NCI-H2196 treated with DMSO at 0.1 percent for 48 hours (cell line): ENCODE measurements around the gene DEGS2.
"Not testable (repeated sequence)": the region's sequence is repeated elsewhere in the genome, so short reads cannot be mapped to it uniquely, and the experiment has no call there.

Experiments used
- DNase-seq: peaks from one replicate; lab custom pipeline; 2025; ENCODE audit not compliant: unreplicated experiment; lab: John Stamatoyannopoulos, UW

Gene DEGS2

GRCh38 chr14:100159094-100159864 lies at the start of gene DEGS2:
DEGS2 (minus strand) TSS chr14:100159645; CDS start chr14:100159587, 58 bp downstream.
- DNase-seq, result peak; percentile 16

- not testable (repeated sequence) for DNase-seq
These were observed 48.7 kb upstream of the DEGS2 start for GRCh38 chr14:100208136-100208535.

GRCh38 chr14:100207588-100207987 lies 48.1 kb upstream of the DEGS2 start:
- not testable (repeated sequence) for DNase-seq

- not testable (repeated sequence) for DNase-seq
These were observed 45.4 kb upstream of the DEGS2 start for GRCh38 chr14:100204835-100205167.

- DNase-seq, result no peak
These were observed 44.8 kb upstream of the DEGS2 start for GRCh38 chr14:100203962-100204834.

- no peak for DNase-seq
These were observed 43.7 kb upstream of the DEGS2 start for GRCh38 chr14:100203146-100203545.

DNA sequence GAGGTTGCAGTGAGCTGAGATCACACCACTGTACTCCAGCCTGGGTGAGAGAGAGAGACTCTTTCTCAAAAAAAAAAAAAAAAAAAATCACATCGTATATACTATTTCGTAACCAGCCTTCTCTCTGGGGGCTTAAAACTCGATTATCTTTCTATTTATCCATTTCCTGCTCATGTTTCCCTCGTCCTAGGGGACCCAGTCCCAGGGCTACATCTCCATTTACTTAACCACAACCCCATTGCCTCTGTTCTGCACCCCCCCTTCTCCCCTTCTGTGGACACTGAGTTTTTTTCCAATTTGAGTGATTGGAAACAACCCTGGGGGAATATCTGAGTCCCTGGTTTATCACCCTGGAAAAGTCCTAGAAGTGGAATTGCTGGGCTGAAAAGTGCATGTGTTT lies 43.3 kb upstream of the DEGS2 start:
- no peak for DNase-seq

DNA sequence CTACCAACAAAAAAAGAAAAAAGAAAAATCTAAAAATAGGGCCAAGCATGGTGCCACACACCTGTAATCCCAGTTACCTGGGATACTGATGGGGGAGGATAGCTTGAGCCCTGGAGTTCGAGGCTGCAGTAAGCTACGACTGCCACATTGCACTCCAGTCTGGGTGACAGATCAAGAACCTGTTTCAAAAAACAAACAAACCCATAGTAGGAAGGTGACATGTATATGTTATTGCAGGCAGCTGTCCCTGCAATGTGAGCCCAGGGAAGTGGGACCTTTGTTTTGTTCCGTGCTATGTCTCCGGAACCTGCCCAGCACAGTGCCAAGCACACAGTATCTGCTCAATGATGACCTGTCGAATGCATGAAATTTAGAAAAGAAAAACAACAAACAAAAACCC lies 42.3 kb upstream of the DEGS2 start:
- no peak for DNase-seq

DNA sequence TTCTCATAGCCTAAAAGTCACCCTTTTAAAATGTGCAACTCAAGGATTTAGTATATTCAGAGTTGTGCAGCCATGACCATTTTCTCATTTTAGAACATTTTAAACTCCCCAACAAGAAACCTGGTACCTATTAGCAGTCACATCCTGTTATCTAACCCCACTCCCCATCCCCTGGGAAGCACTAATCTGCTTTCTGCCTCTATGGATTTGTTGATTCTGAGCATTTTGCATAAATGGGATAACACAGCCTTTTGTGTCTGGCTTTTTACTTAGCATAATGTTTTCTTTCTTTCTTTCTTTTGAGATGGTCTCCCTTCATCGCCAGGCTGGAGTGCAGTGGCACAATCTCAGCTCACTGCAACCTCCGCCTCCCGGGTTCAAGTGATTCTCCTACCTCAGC lies 40.9 kb upstream of the DEGS2 start:
- no peak for DNase-seq

- no peak for DNase-seq
These were observed 39.9 kb upstream of the DEGS2 start for GRCh38 chr14:100199240-100199860.

- DNase-seq, result no peak
These were observed 34.2 kb upstream of the DEGS2 start for GRCh38 chr14:100193417-100194357.

GRCh38 chr14:100192672-100193416 lies 33.4 kb upstream of the DEGS2 start:
- peak; percentile 88 for DNase-seq

- no peak for DNase-seq
These were observed 32.8 kb upstream of the DEGS2 start for GRCh38 chr14:100192250-100192671.

DNA sequence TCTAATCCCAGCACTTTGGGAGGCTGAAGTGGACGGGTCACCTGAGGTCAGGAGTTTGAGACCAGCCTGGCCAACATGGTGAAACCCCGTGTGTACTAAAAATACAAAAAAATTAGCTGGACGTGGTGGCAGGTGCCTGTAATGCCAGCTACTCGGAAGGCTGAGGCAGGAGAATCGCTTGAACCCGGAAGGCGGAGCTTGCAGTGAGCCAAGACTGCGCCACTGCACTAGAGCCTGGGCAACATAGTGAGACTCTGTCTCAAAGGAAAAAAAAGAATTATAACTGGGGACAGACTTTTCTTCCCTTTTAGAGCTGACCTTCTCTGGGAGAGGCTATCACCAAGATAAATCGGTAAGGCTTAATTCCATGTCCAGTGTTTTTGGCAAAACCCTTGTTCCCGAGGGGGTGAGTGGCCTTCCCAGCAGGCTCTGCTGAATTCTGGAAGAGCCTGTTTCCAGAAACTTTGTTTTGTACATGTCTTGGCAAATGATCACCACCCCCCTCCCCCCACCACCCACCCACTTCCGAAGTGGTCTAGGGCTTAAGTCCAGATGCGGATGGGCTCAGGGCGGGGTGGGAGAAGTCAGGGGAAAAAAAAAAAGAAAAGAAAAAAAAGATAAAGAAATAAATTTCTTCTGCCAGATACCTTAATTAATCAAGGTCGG lies 32.3 kb upstream of the DEGS2 start:
- DNase-seq, result no peak

DNA sequence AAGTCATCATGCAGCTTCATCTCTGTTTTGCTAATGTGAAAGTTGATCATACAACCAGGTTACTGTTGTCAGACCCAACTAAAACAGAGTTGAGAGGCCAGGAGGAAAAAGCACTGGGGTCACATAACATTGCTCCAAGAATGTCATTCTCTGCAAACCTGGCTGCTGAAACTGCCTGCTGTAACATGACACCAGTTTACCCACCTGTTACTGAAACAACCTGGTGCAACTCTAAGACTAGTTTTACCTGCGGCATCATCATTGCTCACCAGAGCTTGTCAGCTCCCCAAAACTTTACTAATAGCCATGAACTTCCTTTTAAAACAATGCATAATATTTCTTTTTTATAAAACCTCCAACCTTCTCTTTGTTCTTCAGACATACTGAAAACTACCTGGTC lies 30.7 kb upstream of the DEGS2 start:
- no peak for DNase-seq

DNA sequence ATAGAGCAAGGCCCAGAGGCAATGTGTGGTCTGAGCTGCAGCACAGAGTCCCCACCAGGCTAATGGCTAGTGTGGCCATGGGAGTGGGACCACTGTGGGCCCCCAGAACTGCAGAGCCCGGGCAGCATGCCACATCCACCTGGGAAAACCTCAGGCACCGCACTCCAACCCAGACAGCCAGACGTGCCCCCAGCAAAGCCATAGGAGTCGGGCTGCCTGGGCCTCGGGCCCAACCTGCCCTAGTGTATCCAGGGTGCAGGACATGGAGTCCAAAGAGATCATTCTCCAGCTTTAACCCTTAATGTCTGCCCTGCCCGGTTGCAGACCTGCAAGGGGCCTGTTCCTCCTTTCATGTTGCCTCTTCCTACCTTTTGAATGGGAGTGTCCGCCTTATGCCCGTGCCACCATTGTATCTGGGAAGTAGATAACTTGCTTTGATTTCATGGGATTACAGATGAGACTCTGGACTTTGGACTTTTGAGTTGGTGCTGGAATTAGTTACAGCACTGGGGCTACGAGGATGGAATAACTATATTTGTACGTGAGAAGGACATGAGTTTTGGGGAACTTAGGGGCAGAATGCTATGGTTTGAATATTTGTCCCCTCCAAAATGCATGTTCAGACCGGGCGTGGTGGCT lies 29.1 kb upstream of the DEGS2 start:
- no peak for DNase-seq

- no peak for DNase-seq
These were observed 27.9 kb upstream of the DEGS2 start for GRCh38 chr14:100187247-100187833.

DNA sequence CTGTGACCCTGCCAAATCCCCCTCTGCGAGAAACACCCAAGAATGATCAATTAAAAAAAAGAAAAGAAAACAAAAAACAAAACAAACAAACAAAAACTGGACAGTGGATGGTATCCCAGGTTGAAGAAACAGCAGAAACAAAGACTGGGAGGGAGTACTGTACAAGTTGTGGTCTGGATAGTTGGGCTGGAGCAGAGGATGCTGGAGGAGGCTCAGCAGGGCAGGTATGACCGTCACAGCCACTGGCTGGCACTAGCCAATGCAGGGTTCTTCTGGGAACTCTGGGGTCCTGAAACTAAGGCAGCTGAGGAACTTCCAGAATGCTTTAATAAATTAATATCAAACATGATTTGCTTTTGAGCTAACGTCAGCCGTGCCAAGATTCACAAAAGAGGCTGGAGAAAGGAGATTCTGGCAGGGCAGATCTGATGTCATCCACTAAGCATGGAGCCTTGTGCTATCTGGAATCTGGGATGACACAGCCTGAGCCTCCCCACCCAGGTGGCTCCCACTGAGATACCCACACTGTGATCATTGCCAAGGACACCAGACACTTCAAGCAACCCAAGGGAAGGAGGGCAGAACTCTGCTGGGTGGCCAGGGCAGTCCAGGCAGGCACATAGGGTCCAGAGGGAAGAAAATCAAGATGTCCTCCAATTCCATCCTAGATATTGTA lies 22.6 kb upstream of the DEGS2 start:
- DNase-seq, result not testable (repeated sequence)
